GM12872 (cell line): ENCODE data around the gene OLIG3.

ENCODE experiments used
- CTCF ChIP-seq: IDR thresholded peaks from 3 replicates; pipeline ENCODE4 v1.5.1; 2011; ENCODE audit warnings: low read depth, mild to moderate bottlenecking, low read length, moderate library complexity; ENCODE audit not compliant: insufficient read depth

Gene OLIG3

GRCh38 chr6:137494988-137495702, 951 bp upstream of the OLIG3 start:
- no peak for TF ChIP-seq CTCF

GRCh38 chr6:137493218-137494038, 766 bp downstream of the OLIG3 start:
- TF ChIP-seq CTCF, result no peak

- no peak for TF ChIP-seq CTCF
Measured at GRCh38 chr6:137492289-137493217, 1.6 kb downstream of the OLIG3 start.

- TF ChIP-seq CTCF, result no peak
Measured at GRCh38 chr6:137491478-137491877, 2.7 kb downstream of the OLIG3 start.

- TF ChIP-seq CTCF, result no peak
Measured at GRCh38 chr6:137490961-137491360, 3.2 kb downstream of the OLIG3 start.

GRCh38 chr6:137490006-137490905, 3.9 kb downstream of the OLIG3 start:
- TF ChIP-seq CTCF, result no peak
